GM12878 (cell line): Measurements from ENCODE around the gene PPFIBP1.

Experiments used
- CHD2 ChIP-seq: IDR thresholded peaks from 2 replicates; pipeline ENCODE4 v1.6.1; 2011; ENCODE audit warnings: low read depth, low read length, improper control_type of control experiment, borderline replicate concordance
- EZH2 ChIP-seq: IDR thresholded peaks from 2 replicates; pipeline ENCODE4 v1.6.1; 2012; ENCODE audit warnings: low read depth, mild to moderate bottlenecking, control low read depth, inconsistent platforms, low read length, borderline replicate concordance; ENCODE audit not compliant: control insufficient read depth
- GABPA ChIP-seq: IDR thresholded peaks from 2 replicates; pipeline ENCODE4 v1.6.1; 2014; ENCODE audit warnings: antibody characterized with exemption, low read depth, mild to moderate bottlenecking, inconsistent platforms
- NR2C2 ChIP-seq: IDR thresholded peaks from 2 replicates; pipeline ENCODE4 v1.6.1; 2011; ENCODE audit warnings: borderline replicate concordance, low read depth; ENCODE audit not compliant: control insufficient read depth, insufficient read length
- NRF1 ChIP-seq: conservative IDR thresholded peaks from 2 replicates; pipeline ENCODE4 v1.6.1; 2011; ENCODE audit warnings: mild to moderate bottlenecking, low read depth, low read length, improper control_type of control experiment
- SP1 ChIP-seq: IDR thresholded peaks from one replicate; pipeline ENCODE4 v1.6.1; 2011; ENCODE audit warnings: low read depth, low read length
- TCF12 ChIP-seq: IDR thresholded peaks from 2 replicates; pipeline ENCODE4 v1.6.1; 2011; ENCODE audit warnings: low read depth, mild to moderate bottlenecking, low read length
- TF ChIP-seq, protein P1 (sequence below): IDR thresholded peaks from 2 replicates; pipeline ENCODE4 v1.6.1; 2011; ENCODE audit warnings: low read depth, mild to moderate bottlenecking, low read length, moderate library complexity, borderline replicate concordance; ENCODE audit errors: extremely low read depth
- TF ChIP-seq, protein P2 (sequence below), 3 experiments: IDR thresholded peaks in 2 of 3; conservative IDR thresholded peaks in 1 of 3; 2 replicates each; pipeline ENCODE4 v1.5.1; 2011; ENCODE audit warnings: low read depth in 3 of 3, low read length in 3 of 3, mild to moderate bottlenecking in 3 of 3, control low read depth in 2 of 3, moderate library complexity in 2 of 3, inconsistent platforms in 1 of 3, mixed read lengths in 1 of 3; ENCODE audit not compliant: control insufficient read depth in 2 of 3, insufficient read depth in 1 of 3; ENCODE audit errors: extremely low read depth in 1 of 3
- TF ChIP-seq, protein P3 (sequence below): fragments of 450-650 bp; IDR thresholded peaks from 2 replicates; pipeline ENCODE4 v1.6.1; 2018; ENCODE audit warnings: borderline replicate concordance, mild to moderate bottlenecking; ENCODE audit not compliant: partially characterized antibody
- TF ChIP-seq, protein P4 (sequence below): IDR thresholded peaks from 2 replicates; pipeline ENCODE4 v1.6.1; 2011; ENCODE audit warnings: borderline replicate concordance, low read depth, mild to moderate bottlenecking, moderate library complexity, mixed read lengths, low read length; ENCODE audit not compliant: insufficient read depth; ENCODE audit errors: extremely low read length
- TF ChIP-seq, protein P5 (sequence below): IDR thresholded peaks from 2 replicates; pipeline ENCODE4 v1.6.1; 2012; ENCODE audit warnings: mild to moderate bottlenecking, low read depth, low read length

DNA sequence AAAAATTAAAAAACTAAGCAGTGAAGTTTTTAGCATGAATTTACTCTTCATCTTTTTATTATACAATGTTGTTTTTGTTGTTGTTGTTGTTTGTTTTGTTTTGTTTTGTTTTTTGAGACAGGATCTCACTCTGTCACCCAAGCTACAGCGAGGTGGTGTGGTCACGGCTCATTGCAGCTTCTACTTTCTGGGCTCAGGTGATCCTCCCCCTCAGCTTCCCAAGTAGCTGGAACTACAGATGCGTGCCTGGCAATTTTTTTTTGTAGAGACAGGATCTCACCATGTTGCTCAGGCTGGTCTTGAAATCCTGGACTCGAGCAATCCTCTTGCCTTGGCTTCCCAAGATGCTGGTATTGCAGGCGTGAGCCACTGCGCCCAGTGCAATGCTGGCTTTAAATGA is 11.3 kb downstream of the PPFIBP1 start:
- TF ChIP-seq CHD2: no peak
- TF ChIP-seq SP1: no peak
- TF ChIP-seq, protein P1, sequence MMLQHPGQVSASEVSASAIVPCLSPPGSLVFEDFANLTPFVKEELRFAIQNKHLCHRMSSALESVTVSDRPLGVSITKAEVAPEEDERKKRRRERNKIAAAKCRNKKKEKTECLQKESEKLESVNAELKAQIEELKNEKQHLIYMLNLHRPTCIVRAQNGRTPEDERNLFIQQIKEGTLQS: no peak
- TF ChIP-seq, protein P2, sequence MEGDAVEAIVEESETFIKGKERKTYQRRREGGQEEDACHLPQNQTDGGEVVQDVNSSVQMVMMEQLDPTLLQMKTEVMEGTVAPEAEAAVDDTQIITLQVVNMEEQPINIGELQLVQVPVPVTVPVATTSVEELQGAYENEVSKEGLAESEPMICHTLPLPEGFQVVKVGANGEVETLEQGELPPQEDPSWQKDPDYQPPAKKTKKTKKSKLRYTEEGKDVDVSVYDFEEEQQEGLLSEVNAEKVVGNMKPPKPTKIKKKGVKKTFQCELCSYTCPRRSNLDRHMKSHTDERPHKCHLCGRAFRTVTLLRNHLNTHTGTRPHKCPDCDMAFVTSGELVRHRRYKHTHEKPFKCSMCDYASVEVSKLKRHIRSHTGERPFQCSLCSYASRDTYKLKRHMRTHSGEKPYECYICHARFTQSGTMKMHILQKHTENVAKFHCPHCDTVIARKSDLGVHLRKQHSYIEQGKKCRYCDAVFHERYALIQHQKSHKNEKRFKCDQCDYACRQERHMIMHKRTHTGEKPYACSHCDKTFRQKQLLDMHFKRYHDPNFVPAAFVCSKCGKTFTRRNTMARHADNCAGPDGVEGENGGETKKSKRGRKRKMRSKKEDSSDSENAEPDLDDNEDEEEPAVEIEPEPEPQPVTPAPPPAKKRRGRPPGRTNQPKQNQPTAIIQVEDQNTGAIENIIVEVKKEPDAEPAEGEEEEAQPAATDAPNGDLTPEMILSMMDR (IDR thresholded peaks at IDR 0.05 in 2 of 3, conservative IDR thresholded peaks at IDR 0.05 in 1 of 3; ENCODE audit: control insufficient read depth in 2 of 3, extremely low read depth in 1 of 3, insufficient read depth in 1 of 3, low read depth in 3 of 3, low read length in 3 of 3): no peak
- no peak for TF ChIP-seq NRF1
- TF ChIP-seq TCF12: no peak
- TF ChIP-seq GABPA: no peak
- TF ChIP-seq, protein P3, sequence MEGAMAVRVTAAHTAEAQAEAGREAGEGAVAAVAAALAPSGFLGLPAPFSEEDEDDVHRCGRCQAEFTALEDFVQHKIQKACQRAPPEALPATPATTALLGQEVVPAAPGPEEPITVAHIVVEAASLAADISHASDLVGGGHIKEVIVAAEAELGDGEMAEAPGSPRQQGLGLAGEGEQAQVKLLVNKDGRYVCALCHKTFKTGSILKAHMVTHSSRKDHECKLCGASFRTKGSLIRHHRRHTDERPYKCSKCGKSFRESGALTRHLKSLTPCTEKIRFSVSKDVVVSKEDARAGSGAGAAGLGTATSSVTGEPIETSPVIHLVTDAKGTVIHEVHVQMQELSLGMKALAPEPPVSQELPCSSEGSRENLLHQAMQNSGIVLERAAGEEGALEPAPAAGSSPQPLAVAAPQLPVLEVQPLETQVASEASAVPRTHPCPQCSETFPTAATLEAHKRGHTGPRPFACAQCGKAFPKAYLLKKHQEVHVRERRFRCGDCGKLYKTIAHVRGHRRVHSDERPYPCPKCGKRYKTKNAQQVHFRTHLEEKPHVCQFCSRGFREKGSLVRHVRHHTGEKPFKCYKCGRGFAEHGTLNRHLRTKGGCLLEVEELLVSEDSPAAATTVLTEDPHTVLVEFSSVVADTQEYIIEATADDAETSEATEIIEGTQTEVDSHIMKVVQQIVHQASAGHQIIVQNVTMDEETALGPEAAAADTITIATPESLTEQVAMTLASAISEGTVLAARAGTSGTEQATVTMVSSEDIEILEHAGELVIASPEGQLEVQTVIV: no peak
- TF ChIP-seq EZH2: no peak
- TF ChIP-seq NR2C2: no peak
- TF ChIP-seq, protein P4, sequence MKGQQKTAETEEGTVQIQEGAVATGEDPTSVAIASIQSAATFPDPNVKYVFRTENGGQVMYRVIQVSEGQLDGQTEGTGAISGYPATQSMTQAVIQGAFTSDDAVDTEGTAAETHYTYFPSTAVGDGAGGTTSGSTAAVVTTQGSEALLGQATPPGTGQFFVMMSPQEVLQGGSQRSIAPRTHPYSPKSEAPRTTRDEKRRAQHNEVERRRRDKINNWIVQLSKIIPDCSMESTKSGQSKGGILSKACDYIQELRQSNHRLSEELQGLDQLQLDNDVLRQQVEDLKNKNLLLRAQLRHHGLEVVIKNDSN: no peak
- TF ChIP-seq, protein P5, sequence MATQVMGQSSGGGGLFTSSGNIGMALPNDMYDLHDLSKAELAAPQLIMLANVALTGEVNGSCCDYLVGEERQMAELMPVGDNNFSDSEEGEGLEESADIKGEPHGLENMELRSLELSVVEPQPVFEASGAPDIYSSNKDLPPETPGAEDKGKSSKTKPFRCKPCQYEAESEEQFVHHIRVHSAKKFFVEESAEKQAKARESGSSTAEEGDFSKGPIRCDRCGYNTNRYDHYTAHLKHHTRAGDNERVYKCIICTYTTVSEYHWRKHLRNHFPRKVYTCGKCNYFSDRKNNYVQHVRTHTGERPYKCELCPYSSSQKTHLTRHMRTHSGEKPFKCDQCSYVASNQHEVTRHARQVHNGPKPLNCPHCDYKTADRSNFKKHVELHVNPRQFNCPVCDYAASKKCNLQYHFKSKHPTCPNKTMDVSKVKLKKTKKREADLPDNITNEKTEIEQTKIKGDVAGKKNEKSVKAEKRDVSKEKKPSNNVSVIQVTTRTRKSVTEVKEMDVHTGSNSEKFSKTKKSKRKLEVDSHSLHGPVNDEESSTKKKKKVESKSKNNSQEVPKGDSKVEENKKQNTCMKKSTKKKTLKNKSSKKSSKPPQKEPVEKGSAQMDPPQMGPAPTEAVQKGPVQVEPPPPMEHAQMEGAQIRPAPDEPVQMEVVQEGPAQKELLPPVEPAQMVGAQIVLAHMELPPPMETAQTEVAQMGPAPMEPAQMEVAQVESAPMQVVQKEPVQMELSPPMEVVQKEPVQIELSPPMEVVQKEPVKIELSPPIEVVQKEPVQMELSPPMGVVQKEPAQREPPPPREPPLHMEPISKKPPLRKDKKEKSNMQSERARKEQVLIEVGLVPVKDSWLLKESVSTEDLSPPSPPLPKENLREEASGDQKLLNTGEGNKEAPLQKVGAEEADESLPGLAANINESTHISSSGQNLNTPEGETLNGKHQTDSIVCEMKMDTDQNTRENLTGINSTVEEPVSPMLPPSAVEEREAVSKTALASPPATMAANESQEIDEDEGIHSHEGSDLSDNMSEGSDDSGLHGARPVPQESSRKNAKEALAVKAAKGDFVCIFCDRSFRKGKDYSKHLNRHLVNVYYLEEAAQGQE: no peak
